NT2/D1 (cell line): ENCODE measurements around the gene TCIRG1.

ENCODE experiments used
- SUZ12 ChIP-seq: IDR thresholded peaks from 2 replicates; pipeline ENCODE4 v1.6.1; 2011; ENCODE audit not compliant: insufficient read length, insufficient read depth; ENCODE audit errors: extremely low read depth
- YY1 ChIP-seq: IDR thresholded peaks from 2 replicates; pipeline ENCODE4 v1.6.1; 2011; ENCODE audit not compliant: insufficient read length, insufficient read depth
- ZNF274 ChIP-seq: IDR thresholded peaks from 2 replicates; pipeline ENCODE4 v1.6.1; 2011; ENCODE audit warnings: mild to moderate bottlenecking, low read depth, low read length

DNA sequence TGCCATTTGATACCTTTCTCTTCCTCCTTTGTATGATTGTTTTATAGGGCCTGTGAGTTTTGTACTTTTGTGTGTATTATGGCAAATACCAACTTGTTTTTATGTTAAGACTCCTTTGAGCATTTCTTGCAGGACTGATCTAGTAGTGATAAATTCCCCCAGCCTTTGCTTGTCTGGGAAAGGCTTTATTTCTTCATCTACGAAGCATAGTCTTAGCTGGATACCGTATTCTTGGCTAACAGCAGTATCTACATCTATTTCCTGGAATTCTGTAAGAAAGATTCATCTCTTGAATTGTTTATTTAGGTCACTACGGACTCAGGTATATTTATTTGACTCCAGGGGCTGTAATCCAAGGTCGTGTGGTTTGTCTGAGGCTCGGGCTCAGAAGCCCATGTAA is 14.3 kb upstream of the TCIRG1 start:
- TF ChIP-seq ZNF274 (no peak), SUZ12 (no peak), YY1 (no peak)
